Coronary artery (tissue), 2 donors: ENCODE results near the gene B4GALT4.
"Not testable (repeated sequence)": the region's sequence is repeated elsewhere in the genome, so short reads cannot be mapped to it uniquely, and the experiment has no call there.

Experiments used
- DNase-seq: peaks from one replicate; pipeline ENCODE4 v3.0.0-alpha.2; 2017; ENCODE audit warnings: low spot score
- H3K27ac ChIP-seq, 2 donors: fragments of 200-600 bp; sonication (generic); one replicate each; pipeline ENCODE4 v1.5.1; 2016 to 2019
- H3K4me3 ChIP-seq: fragments of 200-600 bp; sonication (generic); 2 replicates; pipeline ENCODE4 v1.5.1; 2016; ENCODE audit warnings: mild to moderate bottlenecking, moderate library complexity
- TF ChIP-seq, protein P1 (sequence below): fragments of 200-600 bp; sonication (generic); IDR thresholded peaks from one replicate; pipeline ENCODE4 v1.5.1; 2019; ENCODE audit warnings: antibody characterized with exemption

Gene B4GALT4

GRCh38 chr3:119243712-119244111 lies 3.0 kb upstream of the B4GALT4 start:
- DNase-seq = no peak
- no peak overlapping the region for H3K27ac ChIP-seq
- TF ChIP-seq, protein P1, sequence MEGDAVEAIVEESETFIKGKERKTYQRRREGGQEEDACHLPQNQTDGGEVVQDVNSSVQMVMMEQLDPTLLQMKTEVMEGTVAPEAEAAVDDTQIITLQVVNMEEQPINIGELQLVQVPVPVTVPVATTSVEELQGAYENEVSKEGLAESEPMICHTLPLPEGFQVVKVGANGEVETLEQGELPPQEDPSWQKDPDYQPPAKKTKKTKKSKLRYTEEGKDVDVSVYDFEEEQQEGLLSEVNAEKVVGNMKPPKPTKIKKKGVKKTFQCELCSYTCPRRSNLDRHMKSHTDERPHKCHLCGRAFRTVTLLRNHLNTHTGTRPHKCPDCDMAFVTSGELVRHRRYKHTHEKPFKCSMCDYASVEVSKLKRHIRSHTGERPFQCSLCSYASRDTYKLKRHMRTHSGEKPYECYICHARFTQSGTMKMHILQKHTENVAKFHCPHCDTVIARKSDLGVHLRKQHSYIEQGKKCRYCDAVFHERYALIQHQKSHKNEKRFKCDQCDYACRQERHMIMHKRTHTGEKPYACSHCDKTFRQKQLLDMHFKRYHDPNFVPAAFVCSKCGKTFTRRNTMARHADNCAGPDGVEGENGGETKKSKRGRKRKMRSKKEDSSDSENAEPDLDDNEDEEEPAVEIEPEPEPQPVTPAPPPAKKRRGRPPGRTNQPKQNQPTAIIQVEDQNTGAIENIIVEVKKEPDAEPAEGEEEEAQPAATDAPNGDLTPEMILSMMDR = no peak
- H3K4me3 ChIP-seq = no peak overlapping the region

DNA sequence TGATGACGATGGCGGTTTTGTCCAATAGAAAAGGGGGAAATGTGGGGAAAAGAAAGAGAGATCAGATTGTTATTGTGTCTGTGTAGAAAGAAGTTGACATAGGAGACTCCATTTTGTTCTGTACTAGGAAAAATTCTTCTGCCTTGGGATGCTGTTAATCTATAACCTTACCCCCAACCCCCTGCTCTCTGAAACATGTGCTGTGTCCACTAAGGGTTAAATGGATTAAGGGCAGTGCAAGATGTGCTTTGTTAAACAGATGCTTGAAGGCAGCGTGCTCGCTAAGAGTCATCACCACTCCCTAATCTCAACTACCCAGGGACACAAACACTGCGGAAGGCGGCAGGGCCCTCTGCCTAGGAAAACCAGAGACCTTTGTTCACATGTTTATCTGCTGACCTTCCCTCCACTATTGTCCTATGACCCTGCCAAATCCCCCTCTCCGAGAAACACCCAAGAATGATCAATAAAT lies 2.4 kb upstream of the B4GALT4 start:
- H3K27ac ChIP-seq, H3K4me3 ChIP-seq, DNase-seq: not testable (repeated sequence)

- DNase-seq, H3K27ac ChIP-seq: not testable (repeated sequence)
These were observed 1.8 kb upstream of the B4GALT4 start for GRCh38 chr3:119242387-119243057.

DNA sequence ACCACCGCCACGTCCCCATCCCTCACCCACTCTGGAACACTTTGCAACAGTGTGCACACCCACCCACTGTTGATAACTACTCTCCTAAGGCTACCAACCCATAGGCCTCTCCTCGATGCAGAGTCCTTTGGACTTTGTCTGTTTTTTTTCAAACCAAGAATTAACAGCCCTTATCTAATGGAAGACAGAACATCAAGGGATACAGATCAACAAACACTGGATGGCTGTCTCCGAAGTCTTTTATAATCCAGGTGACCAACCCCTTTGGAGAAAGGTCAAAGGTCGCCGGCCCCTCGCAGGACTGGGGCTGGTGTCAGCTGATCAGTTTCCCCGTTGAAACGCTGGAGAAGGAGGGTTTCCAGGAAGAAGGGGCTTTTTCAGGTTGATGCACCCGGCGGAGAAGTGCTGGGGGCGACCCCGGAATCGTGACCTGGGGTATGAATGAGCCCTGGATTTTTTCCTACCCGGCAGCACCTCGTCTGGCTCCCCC lies 532 bp downstream of the B4GALT4 start:
- DNase-seq = no peak

More at GRCh38 chr3:119242387-119243057, 1.8 kb upstream of the B4GALT4 start:
- H3K4me3 ChIP-seq = not testable (repeated sequence)

GRCh38 chr3:119239206-119239820 lies 1.4 kb downstream of the B4GALT4 start:
- DNase-seq = no peak
- H3K27ac ChIP-seq = peak overlapping the region; percentile 94 to 95
- H3K4me3 ChIP-seq = peak overlapping the region; percentile 81
- TF ChIP-seq, protein P1 = no peak

More for the DNA sequence above, 532 bp downstream of the B4GALT4 start:
- Histone ChIP-seq H3K4me3 (peak overlapping the region; percentile 81), H3K27ac (peak overlapping the region; percentile 94 to 95)
- TF ChIP-seq, protein P1 = no peak

- no peak for DNase-seq
- Histone ChIP-seq H3K27ac (peak overlapping the region in 1 of 2 donors; percentile 43), H3K4me3 (peak overlapping the region; percentile 41)
- TF ChIP-seq, protein P1 = no peak
These were observed 2.3 kb downstream of the B4GALT4 start for GRCh38 chr3:119238363-119238762.

DNA sequence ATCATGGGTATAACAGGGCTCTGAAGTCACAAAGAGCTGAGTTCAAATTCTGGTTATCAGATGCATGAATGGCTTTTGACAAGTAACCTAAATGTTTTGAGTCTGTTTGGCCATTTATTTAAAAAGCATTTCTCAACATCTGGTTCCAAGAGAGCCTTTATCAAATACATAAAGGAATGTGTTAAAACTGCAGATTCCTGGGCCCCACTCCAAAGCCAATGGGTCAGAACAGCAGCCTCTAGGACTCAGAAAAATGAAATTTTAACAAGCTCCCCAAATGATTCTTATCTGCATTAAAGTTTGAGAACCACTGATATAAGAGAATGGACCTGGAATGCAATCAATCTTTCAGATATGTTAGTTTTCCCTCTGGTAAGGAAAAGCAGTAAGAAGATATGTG lies 3.4 kb downstream of the B4GALT4 start:
- TF ChIP-seq, protein P1 = no peak
- H3K27ac ChIP-seq = no peak overlapping the region
- no peak overlapping the region for H3K4me3 ChIP-seq

DNA sequence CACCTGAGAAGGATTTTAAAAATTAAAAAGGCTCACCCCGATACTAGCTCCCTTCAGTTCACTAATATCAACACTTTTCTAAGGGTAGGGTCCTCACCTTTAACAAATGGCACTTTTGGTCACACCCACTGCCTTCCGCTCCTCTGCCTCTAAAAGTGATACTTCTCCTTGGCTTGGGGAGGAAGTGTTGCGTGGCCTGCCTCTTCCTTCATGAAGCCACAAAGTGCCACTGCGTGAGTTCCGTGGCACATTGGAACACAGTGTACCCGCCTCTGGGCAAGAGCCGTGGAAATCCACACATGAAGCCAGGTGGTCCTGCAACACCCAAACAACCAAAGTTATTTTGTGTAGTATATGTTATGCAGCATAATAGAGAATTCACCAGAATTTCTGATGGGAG lies 3.9 kb downstream of the B4GALT4 start:
- TF ChIP-seq, protein P1 = no peak
- no peak for DNase-seq
- Histone ChIP-seq H3K27ac (no peak overlapping the region), H3K4me3 (no peak overlapping the region)

More for the DNA sequence above, 3.4 kb downstream of the B4GALT4 start:
- DNase-seq = no peak
